Kidney (tissue), 14 donors: Measurements from ENCODE around the gene SPATA25. TPM values are rescaled to one million over a fixed set of nuclear protein-coding genes. Genes with fewer than 3 reads are reported as not detected.

Source experiments
- DNase-seq, 5 donors: peaks; one replicate each; pipeline ENCODE4 v3.0.0-alpha.2; 2013 to 2020
- FAIRE-seq: peaks from 2 replicates; lab custom pipeline; 2012; peaks lifted over from hg19 to GRCh38; lab: Jason Lieb, UNC
- H3K27ac ChIP-seq, 2 donors: one replicate each; pipeline ENCODE4 v1.7.0; 2013; ENCODE audit warnings: low read depth in 2 of 2, low read length in 2 of 2, inconsistent platforms in 1 of 2
- H3K27me3 ChIP-seq: one replicate; pipeline ENCODE4 v1.7.1; 2013; ENCODE audit warnings: low read length, inconsistent platforms; ENCODE audit not compliant: control insufficient read depth, insufficient read depth
- H3K36me3 ChIP-seq, 3 donors: one replicate each; pipeline versions ENCODE4 v1.7.0 to v1.7.1; 2013; ENCODE audit warnings: low read length in 3 of 3, control low read depth in 1 of 3, inconsistent platforms in 1 of 3; ENCODE audit not compliant: insufficient read depth in 3 of 3, control insufficient read depth in 2 of 3
- H3K4me1 ChIP-seq, 3 donors: one replicate each; pipeline versions ENCODE4 v1.7.0 to v1.7.1; 2013; ENCODE audit warnings: low read length in 3 of 3, inconsistent platforms in 1 of 3, low read depth in 1 of 3; ENCODE audit not compliant: control insufficient read depth in 2 of 3, insufficient read depth in 2 of 3
- H3K4me3 ChIP-seq, 3 donors: one replicate each; pipeline versions ENCODE4 v1.7.0 to v1.8.1; 2013; ENCODE audit warnings: low read length in 3 of 3, control low read depth in 1 of 3, inconsistent platforms in 1 of 3
- H3K9ac ChIP-seq, 3 donors: one replicate each; pipeline versions ENCODE4 v1.7.0 to v1.7.1; 2013; ENCODE audit warnings: low read length in 3 of 3, control low read depth in 1 of 3, inconsistent platforms in 1 of 3
- H3K9me3 ChIP-seq, 3 donors: one replicate each; pipeline versions ENCODE4 v1.7.0 to v1.7.1; 2013; ENCODE audit warnings: low read length in 3 of 3, control low read depth in 1 of 3, inconsistent platforms in 1 of 3; ENCODE audit not compliant: control insufficient read depth in 2 of 3, insufficient read depth in 1 of 3
- intact Hi-C: fragments of 100-400 bp; cut with DNase I; formaldehyde crosslinking; loops from one replicate; pipeline ENCODE4 v1.11.1; 2022
- polyA plus RNA-seq: library from polyadenylated mRNA; stranded (reverse); fragments of 350-450 nt; fragmentation: Illumina TruSeq; extraction: RNeasy Lipid Tissue Mini Kit (QIAGEN cat#74804); gene quantifications from one replicate; pipeline ENCODE4 v1.2.3, GENCODE V29; 2014; ENCODE audit warnings: low read depth, low replicate concordance; ENCODE audit not compliant: insufficient read depth
- total RNA-seq: library from RNA; stranded (reverse); fragmentation: NEBNext Ultra II Directional; extraction: Animal tissue kit (Norgen Biotek cat#: 25700); gene quantifications from one replicate; pipeline ENCODE4 v1.2.1, GENCODE V29; 2021
- TF ChIP-seq, protein P1 (sequence below): IDR thresholded peaks from 3 replicates; pipeline ENCODE4 v1.5.1; 2012; ENCODE audit warnings: mild to moderate bottlenecking, moderate library complexity, borderline replicate concordance; ENCODE audit not compliant: insufficient read depth; ENCODE audit errors: extremely low read depth
- donor health status: control.
- donor health status: control.
- donor health status: control.
- donor health status: control.
- donor health status: control.
- donor health status: DM: yes; HTN: yes; CAD: no.
- donor health status: Normal renal cell carcinoma (clear cell type).

Gene SPATA25
- total and polyA plus RNA-seq, 2 donors from 2014 or later = 6.7 TPM

GRCh38 chr20:45883100-45883469 is 4.3 kb downstream of the SPATA25 start:
- intact Hi-C loops = no loop called here
- H3K4me3 ChIP-seq = no peak overlapping the region
- H3K36me3 ChIP-seq = peaks cover 4 to 15% (median 12%) of the 10 kb centered on the region in 3 donors
- DNase-seq (peak in 1 of 5 donors; percentile 65), FAIRE-seq (no peak)
- H3K9ac ChIP-seq = no peak overlapping the region
- H3K9me3 ChIP-seq = no peaks in the 10 kb centered on the region
- TF ChIP-seq, protein P1, sequence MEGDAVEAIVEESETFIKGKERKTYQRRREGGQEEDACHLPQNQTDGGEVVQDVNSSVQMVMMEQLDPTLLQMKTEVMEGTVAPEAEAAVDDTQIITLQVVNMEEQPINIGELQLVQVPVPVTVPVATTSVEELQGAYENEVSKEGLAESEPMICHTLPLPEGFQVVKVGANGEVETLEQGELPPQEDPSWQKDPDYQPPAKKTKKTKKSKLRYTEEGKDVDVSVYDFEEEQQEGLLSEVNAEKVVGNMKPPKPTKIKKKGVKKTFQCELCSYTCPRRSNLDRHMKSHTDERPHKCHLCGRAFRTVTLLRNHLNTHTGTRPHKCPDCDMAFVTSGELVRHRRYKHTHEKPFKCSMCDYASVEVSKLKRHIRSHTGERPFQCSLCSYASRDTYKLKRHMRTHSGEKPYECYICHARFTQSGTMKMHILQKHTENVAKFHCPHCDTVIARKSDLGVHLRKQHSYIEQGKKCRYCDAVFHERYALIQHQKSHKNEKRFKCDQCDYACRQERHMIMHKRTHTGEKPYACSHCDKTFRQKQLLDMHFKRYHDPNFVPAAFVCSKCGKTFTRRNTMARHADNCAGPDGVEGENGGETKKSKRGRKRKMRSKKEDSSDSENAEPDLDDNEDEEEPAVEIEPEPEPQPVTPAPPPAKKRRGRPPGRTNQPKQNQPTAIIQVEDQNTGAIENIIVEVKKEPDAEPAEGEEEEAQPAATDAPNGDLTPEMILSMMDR = no peak
- H3K27me3 ChIP-seq = no peaks in the 10 kb centered on the region
- no peak overlapping the region for H3K27ac ChIP-seq
- peaks cover 0 to 7% (median 0%) of the 10 kb centered on the region in 3 donors for H3K4me1 ChIP-seq

GRCh38 chr20:45882469-45883099 is 4.8 kb downstream of the SPATA25 start:
- Histone ChIP-seq H3K4me1 (peaks cover 0 to 7% (median 0%) of the 10 kb centered on the region in 3 donors), H3K4me3 (no peak overlapping the region), H3K27me3 (no peaks in the 10 kb centered on the region), H3K36me3 (peaks cover 4 to 20% (median 15%) of the 10 kb centered on the region in 3 donors), H3K27ac (no peak overlapping the region), H3K9me3 (no peaks in the 10 kb centered on the region), H3K9ac (no peak overlapping the region)
- DNase-seq (peak in 1 of 5 donors; percentile 52), FAIRE-seq (no peak)
- TF ChIP-seq, protein P1 = no peak
- intact Hi-C loops = no loop called here

DNA sequence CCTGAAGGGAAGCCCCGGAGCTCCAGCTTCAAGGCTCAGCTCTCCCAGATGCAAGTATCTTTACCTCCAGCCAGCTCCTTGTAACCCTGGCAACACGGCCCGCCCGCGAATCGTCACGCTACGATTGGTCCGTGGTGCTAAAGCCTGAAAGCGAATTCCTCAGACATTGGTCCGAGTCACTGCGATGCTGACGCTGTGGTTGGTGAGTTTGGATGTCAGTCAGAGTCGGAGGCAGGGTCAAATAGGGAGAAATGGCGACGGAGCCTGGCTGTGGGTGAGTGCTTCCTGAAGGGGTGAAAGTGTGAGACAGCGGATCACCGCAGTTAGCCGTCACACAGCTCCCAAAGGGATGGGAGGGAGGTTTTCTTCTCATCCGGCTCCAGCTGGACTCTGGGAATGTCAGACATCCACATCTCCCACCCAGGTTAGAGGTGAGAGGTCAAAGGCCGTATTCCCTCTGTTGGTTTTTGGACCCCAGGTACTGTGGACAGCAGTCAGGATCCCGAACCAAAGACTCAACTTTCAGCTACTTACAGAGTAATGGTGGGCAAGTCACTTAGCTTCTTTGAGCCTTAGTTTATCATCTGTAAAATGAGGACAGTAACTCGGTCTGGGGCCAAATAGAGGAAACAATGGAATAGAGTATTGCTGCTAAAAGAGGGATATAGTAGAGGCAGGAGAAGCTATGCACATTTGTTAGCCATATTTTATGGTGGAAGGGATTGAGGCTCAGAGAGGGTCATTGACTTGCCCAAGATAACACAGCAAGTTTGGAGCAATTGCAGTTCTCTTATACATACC is 6.2 kb downstream of the SPATA25 start, which contains the start of gene ZSWIM1:
TSS of gene ZSWIM1 (plus strand) at position 240 of the 801 bp plus-strand sequence. CDS start 1,366 bp downstream, outside the sequence.
- Histone ChIP-seq H3K9ac (peak within 1 kb of the TSS; percentile 68 to 99 (median 92)), H3K4me3 (peak within 1 kb of the TSS; percentile 81 to 97 (median 83)), H3K9me3 (no peaks in the 10 kb centered on the region), H3K36me3 (peaks cover 4 to 28% (median 18%) of the 10 kb centered on the region in 3 donors), H3K27ac (peak within 1 kb of the TSS; percentile 75 to 89), H3K27me3 (no peaks in the 10 kb centered on the region), H3K4me1 (peaks cover 0 to 7% (median 0%) of the 10 kb centered on the region in 3 donors)
- intact Hi-C loops = no loop called here
- DNase-seq = peak; percentile 99 to 100 (median 100)
- TF ChIP-seq, protein P1 = no peak
- FAIRE-seq = peak; percentile 98
